GM12801 (cell line): ENCODE results near the gene CAMK2B.

ENCODE experiments used
- CTCF ChIP-seq: IDR thresholded peaks from one replicate; pipeline ENCODE4 v1.5.1; 2011; ENCODE audit warnings: control low read depth; ENCODE audit not compliant: insufficient read length; ENCODE audit errors: extremely low read depth

The CAMK2B gene

GRCh38 chr7:44262031-44262430 is 63.4 kb downstream of the CAMK2B start:
- TF ChIP-seq CTCF, result no peak

- TF ChIP-seq CTCF, result no peak
These were observed 64.2 kb downstream of the CAMK2B start for GRCh38 chr7:44261240-44261639.

GRCh38 chr7:44259547-44260457 is 65.6 kb downstream of the CAMK2B start:
- no peak for TF ChIP-seq CTCF

- TF ChIP-seq CTCF, result no peak
These were observed 66.4 kb downstream of the CAMK2B start for GRCh38 chr7:44258865-44259546.

- no peak for TF ChIP-seq CTCF
These were observed 67.0 kb downstream of the CAMK2B start for GRCh38 chr7:44258423-44258760.

GRCh38 chr7:44257618-44258422 is 67.6 kb downstream of the CAMK2B start:
- TF ChIP-seq CTCF, result no peak

GRCh38 chr7:44257213-44257612 is 68.2 kb downstream of the CAMK2B start:
- no peak for TF ChIP-seq CTCF
